ENCODE measurements around the gene MPV17.
A peak's percentile ranks its signal among the peaks of the same experiment; 100 is the strongest.
"Not testable (repeated sequence)": the region's sequence is repeated elsewhere in the genome, so short reads cannot be mapped to it uniquely, and the experiment has no call there.

Gene MPV17

DNA sequence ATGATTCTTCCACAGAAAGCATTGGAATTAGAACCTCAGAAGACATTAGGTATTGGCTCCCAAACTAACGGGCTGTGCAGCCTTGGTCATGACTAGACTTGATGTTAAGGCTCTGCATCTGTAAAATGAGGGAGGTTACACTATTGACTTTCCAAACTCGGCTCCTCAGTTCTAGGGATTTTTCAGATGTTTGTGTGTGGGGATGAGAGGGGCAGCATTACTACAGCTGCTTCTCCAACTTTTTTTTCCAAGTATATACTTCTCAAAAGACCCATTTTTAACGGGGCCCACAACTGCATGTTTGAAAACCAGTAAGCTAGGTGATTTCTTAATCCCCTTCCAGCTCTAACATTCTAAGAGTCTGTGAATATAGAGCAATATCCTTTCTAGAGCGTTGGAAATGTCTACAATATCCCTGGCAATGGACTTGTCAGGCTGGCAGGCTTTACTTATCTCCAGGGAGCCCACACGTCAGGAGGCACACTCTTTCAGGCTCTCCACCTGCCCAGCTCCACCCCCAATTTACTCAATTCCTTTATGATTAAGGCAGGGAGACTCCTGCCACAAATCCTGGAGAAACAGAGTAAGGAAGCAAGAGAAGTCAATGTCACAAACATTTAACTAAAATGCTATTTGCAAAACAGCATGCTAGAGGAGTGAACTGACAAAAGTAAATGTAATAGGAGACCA is 844 bp upstream of the MPV17 start:
- DNase-seq (ENCODE audit: low read depth) = no peak

GRCh38 chr2:27322301-27322765 is 564 bp downstream of the MPV17 start:
- peak; percentile 39 for DNase-seq (ENCODE audit: low read depth)

DNA sequence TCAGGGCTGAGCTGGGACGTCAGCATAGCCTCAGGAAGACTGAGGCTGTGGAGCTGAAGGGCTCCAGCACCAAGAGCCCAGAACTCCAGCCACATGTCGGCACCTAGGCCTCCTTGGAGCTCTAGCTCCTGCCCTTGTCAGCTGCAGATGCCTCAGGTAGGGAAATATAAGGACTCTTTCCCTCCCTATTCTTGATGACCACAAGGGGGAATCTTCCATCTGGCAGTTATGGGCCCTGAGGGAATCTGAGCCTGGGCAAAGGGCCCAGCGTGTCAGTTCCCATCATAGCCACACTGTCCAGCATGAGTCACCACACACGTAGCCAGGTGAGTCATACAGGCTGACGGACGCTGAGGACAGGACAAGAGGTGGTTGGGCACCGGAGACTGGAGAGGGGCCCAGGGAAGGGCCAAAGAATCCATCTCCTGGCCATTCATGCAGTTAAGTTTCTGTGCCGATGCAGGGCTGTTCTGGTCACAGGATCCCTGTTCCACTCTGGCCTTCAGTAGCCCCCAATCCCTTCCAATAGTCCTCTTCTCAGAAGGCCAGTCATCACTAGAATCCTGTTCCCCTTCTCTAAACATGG is 1.8 kb downstream of the MPV17 start:
- peak; percentile 99 for DNase-seq (ENCODE audit: low read depth)

DNA sequence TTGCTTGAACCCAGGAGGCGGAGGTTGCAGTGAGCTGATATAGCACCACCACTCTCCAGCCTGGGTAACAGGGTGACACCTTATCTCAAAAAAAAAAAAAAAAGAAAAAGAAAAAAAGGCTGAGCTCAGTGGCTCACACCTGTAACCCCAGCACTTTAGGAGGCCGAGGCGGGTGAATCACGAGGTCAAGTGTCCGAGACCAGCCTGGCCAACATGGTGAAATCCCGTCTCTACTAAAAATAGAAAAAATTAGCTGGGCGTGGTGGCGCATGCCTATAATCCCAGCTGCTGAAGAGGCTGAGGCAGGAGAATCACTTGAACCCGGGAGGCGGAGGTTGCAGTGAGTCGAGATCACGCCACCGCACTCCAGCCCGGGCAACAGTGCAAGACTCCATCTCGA is 3.1 kb downstream of the MPV17 start:
- DNase-seq (ENCODE audit: low read depth) = not testable (repeated sequence)

DNA sequence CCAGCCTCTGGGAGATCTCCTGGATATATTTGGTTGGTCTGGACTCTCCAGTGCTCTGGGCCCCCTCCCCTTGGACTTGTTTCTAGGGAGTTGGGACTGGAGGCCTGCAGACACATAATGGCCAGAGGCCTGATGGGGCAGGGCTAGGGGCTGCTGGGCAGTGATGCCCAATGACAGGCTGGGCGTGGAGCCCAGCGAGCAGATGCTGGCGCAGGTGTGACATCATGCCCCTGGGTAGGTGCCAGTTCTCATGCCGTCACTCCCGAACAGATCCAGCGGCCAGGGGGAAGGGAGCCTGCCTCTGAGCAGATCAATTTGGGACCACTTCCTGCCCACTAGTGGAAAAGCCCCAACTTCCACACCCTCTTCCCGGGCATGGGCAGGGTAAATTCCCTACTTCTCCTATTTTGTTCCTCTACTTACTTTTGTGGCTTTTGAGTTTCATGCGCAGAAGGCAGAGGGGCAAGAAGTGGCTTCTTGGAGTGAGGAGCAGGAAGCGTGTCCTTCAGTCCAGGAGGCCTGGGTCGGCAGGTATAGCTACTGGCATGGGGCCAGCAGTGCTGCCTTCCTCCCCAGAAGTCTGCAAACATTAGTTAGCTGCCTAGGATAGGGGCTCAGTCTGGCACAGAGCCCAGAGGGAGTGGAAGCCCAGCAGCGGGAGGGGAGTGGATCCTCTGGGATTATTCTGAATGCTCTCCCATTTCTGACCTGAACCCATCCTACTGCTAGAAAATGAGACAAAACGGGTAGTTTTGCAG is 6.1 kb downstream of the MPV17 start:
- DNase-seq (ENCODE audit: low read depth) = no peak

- DNase-seq (ENCODE audit: low read depth) = no peak
Measured at GRCh38 chr2:27315122-27315521, 7.8 kb downstream of the MPV17 start.

DNA sequence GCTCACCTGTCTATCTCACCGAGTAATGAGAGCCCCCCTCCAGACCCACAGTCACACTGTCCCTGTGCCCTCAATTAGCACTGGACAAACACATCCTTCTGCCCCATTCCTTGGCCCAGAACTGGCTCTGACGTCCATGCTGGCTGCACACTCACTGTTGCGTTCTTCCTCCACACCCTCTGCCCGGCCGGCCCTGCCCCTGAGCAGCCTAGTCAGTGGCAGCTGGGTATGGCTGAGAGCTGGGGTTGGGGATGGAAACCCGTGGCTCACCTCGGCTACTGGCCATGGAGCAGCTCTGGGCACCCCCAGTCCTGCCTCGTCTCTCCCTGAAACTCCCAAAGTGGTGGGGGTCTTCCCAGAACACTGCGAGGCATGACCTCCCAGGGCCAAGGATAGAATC is 8.2 kb downstream of the MPV17 start:
- no peak for DNase-seq (ENCODE audit: low read depth)

DNA sequence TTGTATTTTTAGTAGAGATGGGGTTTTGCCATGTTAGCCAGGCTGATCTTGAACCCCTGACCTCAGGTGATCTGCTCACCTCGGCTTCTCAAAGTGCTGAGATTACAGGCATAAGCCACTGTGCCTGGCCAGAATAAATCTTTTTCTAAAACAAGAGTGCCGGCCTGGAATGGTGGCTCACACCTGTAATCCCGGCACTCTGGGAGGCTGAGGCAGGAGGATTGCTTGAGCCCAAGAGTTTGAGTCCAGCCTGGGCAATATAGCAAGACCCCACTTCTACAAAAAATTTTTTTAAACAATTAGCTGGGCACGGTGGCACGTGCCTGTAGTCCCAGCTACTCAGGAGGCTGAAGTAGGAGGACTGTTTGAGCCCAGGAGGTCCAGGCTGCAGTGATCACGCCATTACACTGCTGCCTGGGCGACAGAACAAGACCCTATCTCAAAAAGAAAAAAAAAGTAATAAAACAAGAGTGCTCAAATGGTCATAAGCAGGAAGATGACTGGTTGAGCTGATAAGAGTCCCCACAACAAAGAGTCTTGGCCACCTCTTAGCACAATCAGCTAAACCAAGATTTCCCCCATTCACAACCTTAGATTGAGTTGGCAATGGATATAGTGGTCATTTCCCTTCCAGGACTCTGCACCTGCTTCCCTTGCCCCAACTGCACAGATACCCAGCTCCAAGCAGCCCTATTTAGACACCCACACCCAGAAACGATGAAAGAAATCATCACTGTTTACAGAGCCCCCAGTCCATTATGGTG is 8.8 kb downstream of the MPV17 start:
- DNase-seq (ENCODE audit: low read depth) = no peak

DNA sequence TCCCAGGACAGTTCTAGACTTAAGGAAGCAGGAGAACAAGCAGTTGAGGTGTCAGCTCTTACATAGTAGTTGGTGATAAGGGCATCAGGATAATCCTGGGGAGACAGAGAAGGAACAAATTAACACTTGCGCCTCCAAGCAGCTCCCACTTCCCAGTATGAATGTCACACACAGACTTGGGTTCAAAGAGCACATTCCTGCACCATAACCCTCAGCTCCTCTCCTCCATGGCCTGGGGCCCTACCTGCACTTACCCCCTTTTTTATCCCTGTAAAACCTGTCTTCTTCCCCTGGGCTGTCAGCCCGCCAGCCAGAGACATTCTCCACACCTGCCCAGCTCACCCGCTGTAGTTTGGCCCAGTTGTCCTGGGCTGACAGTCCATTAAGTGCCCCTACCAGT is 10.7 kb downstream of the MPV17 start:
- no peak for DNase-seq (ENCODE audit: low read depth)

GRCh38 chr2:27309651-27310050 is 13.2 kb downstream of the MPV17 start:
- DNase-seq (ENCODE audit: low read depth) = no peak

GRCh38 chr2:27308359-27308881 is 14.5 kb downstream of the MPV17 start, which contains the start of gene UCN:
Gene UCN (minus strand): TSS chr2:27308445. CDS start chr2:27307895, 550 bp downstream.
- DNase-seq (ENCODE audit: low read depth) = peak; percentile 27

DNA sequence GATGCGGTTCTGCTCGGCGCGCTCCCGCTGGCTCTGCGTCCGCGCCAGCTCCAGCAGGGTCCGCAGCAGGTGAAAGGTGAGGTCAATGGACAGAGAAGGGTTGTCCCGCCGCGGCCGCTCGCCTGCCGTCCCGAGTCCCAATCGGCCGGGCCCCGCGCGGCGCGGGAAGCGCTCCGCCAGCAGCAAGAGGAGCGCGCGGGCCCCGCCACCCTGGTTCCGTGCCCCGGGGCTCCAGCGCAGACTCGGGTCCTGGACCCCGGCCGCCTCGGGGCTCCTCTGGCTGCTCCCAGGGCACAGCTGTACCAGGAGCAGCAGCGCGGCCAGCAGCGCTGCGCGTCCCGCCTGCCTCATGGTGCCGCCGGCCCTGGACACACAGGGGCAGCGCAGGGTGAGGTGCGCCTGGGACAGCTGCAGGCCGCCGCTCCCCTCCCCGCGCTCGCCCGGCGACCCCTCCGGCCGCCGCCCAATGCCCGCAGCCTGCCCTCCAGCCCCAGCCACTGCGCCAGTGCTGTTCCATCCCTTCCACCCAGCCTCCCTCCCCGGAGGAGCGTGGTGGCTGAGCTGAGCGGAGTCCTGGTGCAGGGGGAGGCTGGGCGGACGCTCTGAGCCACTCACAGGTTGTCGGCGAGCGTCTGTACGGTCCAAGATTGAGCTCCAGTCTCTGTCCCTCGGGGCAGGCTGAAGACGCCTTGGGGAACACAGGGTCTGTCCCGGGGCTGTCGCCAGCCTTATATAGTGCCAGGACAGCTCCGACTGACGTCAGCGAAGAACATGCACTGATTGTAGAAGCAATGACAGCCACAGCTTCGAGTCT is 15.1 kb downstream of the MPV17 start:
- no peak for DNase-seq (ENCODE audit: low read depth)

GRCh38 chr2:27307287-27307544 is 15.7 kb downstream of the MPV17 start:
- DNase-seq (ENCODE audit: low read depth) = no peak

DNA sequence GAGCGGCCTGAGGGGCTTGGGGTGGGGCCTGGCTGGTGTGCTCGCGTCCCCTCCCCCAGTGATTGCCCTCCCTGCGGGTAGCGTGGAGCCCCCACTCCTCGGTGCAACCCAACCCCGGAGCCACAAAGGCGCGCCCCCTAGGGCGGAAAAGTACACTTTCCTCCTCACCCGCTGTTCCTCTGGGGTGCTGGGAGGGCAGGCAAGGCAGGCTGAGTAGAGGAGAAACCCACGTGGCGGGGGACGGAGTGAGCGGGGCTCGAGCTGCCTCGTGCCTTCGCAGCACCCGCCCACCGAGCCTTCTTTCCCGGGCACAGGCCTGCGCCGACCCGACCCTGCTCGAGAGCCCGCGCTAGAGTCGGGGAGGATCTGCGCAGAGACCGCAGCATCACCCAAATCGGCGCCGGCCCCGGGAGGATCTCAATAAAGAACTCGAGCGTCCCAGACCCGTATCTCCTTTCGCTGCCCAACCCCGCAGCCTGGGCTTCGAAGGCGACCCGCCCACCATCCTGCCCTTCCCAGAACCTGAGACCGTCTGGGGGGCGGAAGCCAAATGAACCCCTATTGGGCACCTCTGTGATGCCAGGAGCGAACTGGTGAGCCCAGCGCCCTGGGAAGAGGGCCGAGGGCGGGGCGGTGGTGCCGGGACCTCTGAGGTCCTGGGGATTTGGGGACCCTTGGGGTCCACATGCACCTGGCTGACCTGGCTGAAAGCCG is 16.2 kb downstream of the MPV17 start:
- DNase-seq (ENCODE audit: low read depth) = no peak

GRCh38 chr2:27306136-27306535 is 16.8 kb downstream of the MPV17 start:
- DNase-seq (ENCODE audit: low read depth) = no peak

- no peak for DNase-seq (ENCODE audit: low read depth)
Measured at GRCh38 chr2:27305516-27305915, 17.4 kb downstream of the MPV17 start.

GRCh38 chr2:27304488-27305240 is 18.2 kb downstream of the MPV17 start:
- no peak for DNase-seq (ENCODE audit: low read depth)

DNA sequence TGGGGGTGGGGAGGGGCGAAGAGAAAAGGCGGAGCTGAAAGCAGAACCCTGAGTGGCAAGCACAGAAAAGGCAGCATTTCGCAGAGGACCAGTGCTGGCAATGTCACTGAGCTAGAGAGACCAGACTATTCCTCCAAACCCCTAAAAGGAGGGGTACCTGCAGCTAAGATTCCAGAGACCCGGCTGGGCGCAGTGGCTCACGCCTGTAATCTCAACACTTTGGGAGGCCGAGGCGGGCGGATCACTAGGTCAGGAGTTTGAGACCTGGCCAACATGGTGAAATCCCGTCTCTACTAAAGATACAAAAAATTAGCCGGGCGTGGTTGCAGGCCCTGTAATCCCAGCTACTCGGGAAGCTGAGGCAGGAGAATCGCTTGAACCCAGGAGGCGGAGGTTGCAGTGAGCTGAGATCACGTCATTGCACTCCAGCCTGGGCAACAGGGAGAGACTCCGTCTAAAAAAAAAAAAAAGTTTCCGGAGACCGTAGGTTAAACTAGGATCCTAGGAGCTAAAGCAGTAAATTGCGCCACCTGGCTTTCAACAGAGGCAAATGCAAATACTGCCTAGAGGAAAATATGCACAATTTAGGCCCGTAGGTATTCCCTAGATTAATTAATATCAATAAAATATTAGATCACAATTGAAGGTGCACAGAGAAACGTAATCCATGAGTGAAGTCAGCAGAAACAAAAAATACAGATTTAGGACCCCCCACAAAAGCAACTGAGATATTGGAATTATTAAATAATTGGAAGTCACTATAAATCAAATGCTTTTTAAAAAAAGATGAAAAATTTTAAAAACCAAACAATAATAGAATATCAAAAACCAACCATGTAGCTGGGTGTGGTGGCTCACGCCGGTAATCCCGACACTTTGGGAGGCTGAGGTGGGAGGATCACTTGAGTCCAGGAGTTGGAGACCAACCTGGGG is 19.5 kb downstream of the MPV17 start:
- DNase-seq (ENCODE audit: low read depth) = peak; percentile 87

- DNase-seq (ENCODE audit: low read depth) = not testable (repeated sequence)
Measured at GRCh38 chr2:27300606-27301005, 22.3 kb downstream of the MPV17 start.
